Limb (tissue), 2 donors: ENCODE data around the gene PDE4D.

ENCODE experiments used
- DNase-seq, 2 donors: peaks; one replicate each; pipeline ENCODE4 v3.0.0-alpha.2; 2016; ENCODE audit errors: extremely low spot score in 2 of 2

Gene PDE4D

GRCh38 chr5:59264013-59264412 lies 629.5 kb downstream of the PDE4D start:
- DNase-seq: no peak

GRCh38 chr5:59261969-59262368 lies 631.6 kb downstream of the PDE4D start:
- no peak for DNase-seq

- no peak for DNase-seq
Measured at GRCh38 chr5:59260973-59261372, 632.6 kb downstream of the PDE4D start.

GRCh38 chr5:59260200-59260599 lies 633.3 kb downstream of the PDE4D start:
- DNase-seq: no peak

GRCh38 chr5:59259237-59259636 lies 634.3 kb downstream of the PDE4D start:
- no peak for DNase-seq

- no peak for DNase-seq
Measured at GRCh38 chr5:59257488-59258400, 635.8 kb downstream of the PDE4D start.

- DNase-seq: no peak
Measured at GRCh38 chr5:59256331-59256730, 637.2 kb downstream of the PDE4D start.

GRCh38 chr5:59254055-59254687 lies 639.4 kb downstream of the PDE4D start:
- no peak for DNase-seq

GRCh38 chr5:59253625-59254024 lies 639.9 kb downstream of the PDE4D start:
- no peak for DNase-seq

GRCh38 chr5:59251627-59252026 lies 641.9 kb downstream of the PDE4D start:
- DNase-seq: no peak

- DNase-seq: no peak
Measured at GRCh38 chr5:59249726-59250125, 643.8 kb downstream of the PDE4D start.

- DNase-seq: no peak
Measured at GRCh38 chr5:59249160-59249559, 644.4 kb downstream of the PDE4D start.

- DNase-seq: no peak
Measured at GRCh38 chr5:59246882-59247281, 646.6 kb downstream of the PDE4D start.

GRCh38 chr5:59246145-59246869 lies 647.2 kb downstream of the PDE4D start:
- peak in 1 of 2 donors; percentile 18 for DNase-seq

- no peak for DNase-seq
Measured at GRCh38 chr5:59245198-59245597, 648.3 kb downstream of the PDE4D start.

- DNase-seq: no peak
Measured at GRCh38 chr5:59241552-59241951, 652.0 kb downstream of the PDE4D start.

GRCh38 chr5:59241119-59241518 lies 652.4 kb downstream of the PDE4D start:
- no peak for DNase-seq

- no peak for DNase-seq
Measured at GRCh38 chr5:59238126-59238902, 655.2 kb downstream of the PDE4D start.

- no peak for DNase-seq
Measured at GRCh38 chr5:59236986-59237385, 656.5 kb downstream of the PDE4D start.

GRCh38 chr5:59236448-59236847 lies 657.1 kb downstream of the PDE4D start:
- DNase-seq: no peak

- no peak for DNase-seq
Measured at GRCh38 chr5:59234236-59234635, 659.3 kb downstream of the PDE4D start.
